HCT116 (cell line): ENCODE measurements around the gene MSL1. TPM values are rescaled to one million over a fixed set of nuclear protein-coding genes. Genes with fewer than 3 reads are reported as not detected.
A peak's percentile ranks its signal among the peaks of the same experiment; 100 is the strongest.

ENCODE experiments used
- ATAC-seq: fragments of 200-7000 bp; cut with Tn5 transposase; 2 replicates; pipeline ENCODE4 v1.9.1; 2020; ENCODE audit warnings: mild to moderate bottlenecking, moderate library complexity
- BruUV-seq: library from RNA; stranded (reverse); fragments of 400-500 nt; replicated peaks from 2 replicates; lab custom pipeline; 2021; lab: Mats Ljungman, UMichigan
- CTCF ChIA-PET: fragments of 300-600 bp; sonication (Branson Sonifier 250); formaldehyde crosslinking; loops from one replicate; lab custom pipeline; 2021; ENCODE audit warnings: antibody characterized with exemption; lab: Charles Lee
- POLR2A ChIA-PET: fragments of 300-600, 350-600 bp; sonication (Branson Sonifier 250); formaldehyde crosslinking; loops from one replicate; lab custom pipeline; 2021; ENCODE audit warnings: antibody characterized with exemption; lab: Charles Lee
- RAD21 ChIA-PET, 2 experiments: fragments of 300-600 bp; sonication (Branson Sonifier 250); formaldehyde crosslinking; loops; one replicate each; lab custom pipeline; 2023; ENCODE audit warnings: low total read pairs in 2 of 2; ENCODE audit not compliant: uncharacterized antibody in 2 of 2, unreplicated experiment in 2 of 2, low non-redundant PET in 1 of 2; lab: Charles Lee
- DNase-seq: peaks from one replicate; pipeline ENCODE4 v3.0.0-alpha.2; 2010; ENCODE audit warnings: low read depth, low spot score
- H2AFZ ChIP-seq: fragments of 200-600 bp; shearing (Covaris generic), sonication (generic); 2 replicates; pipeline ENCODE4 v1.6.1; 2017; ENCODE audit warnings: low read depth, mixed run types, mixed read lengths, antibody characterized with exemption, low read length; ENCODE audit not compliant: poor library complexity, severe bottlenecking
- H3K27ac ChIP-seq: 2 replicates; pipeline ENCODE4 v1.5.1; 2012; ENCODE audit warnings: low read depth, low read length
- H3K27me3 ChIP-seq: fragments of 200-600 bp; sonication (generic); 2 replicates; pipeline ENCODE4 v1.6.1; 2016; ENCODE audit warnings: mixed run types, low read length, mixed read lengths; ENCODE audit not compliant: insufficient read depth
- H3K36me3 ChIP-seq, 2 experiments: fragments of 200-500 bp in 1 of 2; fragments of 200-600 bp in 1 of 2; sonication (Bioruptor generic) in 1 of 2; sonication (generic) in 1 of 2; 2 replicates each; pipeline versions ENCODE4 v1.5.1 to v1.6.1; 2014 to 2016; ENCODE audit warnings: low read length in 2 of 2, inconsistent platforms in 1 of 2, mixed read lengths in 1 of 2, mixed run types in 1 of 2; ENCODE audit not compliant: insufficient read depth in 2 of 2, control insufficient read depth in 1 of 2
- H3K4me1 ChIP-seq, 2 experiments: fragments of 200-600 bp in 1 of 2; sonication (generic) in 1 of 2; 2 replicates each; pipeline versions ENCODE4 v1.5.1 to v1.6.1; 2012 to 2017; ENCODE audit warnings: low read length in 2 of 2, inconsistent platforms in 1 of 2, mild to moderate bottlenecking in 1 of 2, mixed read lengths in 1 of 2, mixed run types in 1 of 2, moderate library complexity in 1 of 2; ENCODE audit not compliant: insufficient read depth in 2 of 2, control insufficient read depth in 1 of 2
- H3K4me2 ChIP-seq: fragments of 200-600 bp; sonication (generic); 2 replicates; pipeline ENCODE4 v1.6.1; 2017; ENCODE audit warnings: mixed run types, low read length, mixed read lengths
- H3K4me3 ChIP-seq, 2 experiments: fragments of 200-600 bp in 1 of 2; sonication (generic) in 1 of 2; replicated peaks in 1 of 2; 2 replicates each; pipeline ENCODE4 v1.5.1; 2011 to 2016; ENCODE audit warnings: low read length in 2 of 2, control low read depth in 1 of 2, low read depth in 1 of 2, mild to moderate bottlenecking in 1 of 2, mixed read lengths in 1 of 2, mixed run types in 1 of 2
- H3K79me2 ChIP-seq: fragments of 200-600 bp; sonication (generic); 2 replicates; pipeline ENCODE4 v1.6.1; 2017; ENCODE audit warnings: mild to moderate bottlenecking, mixed run types, low read length, moderate library complexity, mixed read lengths; ENCODE audit not compliant: insufficient read depth
- H3K9ac ChIP-seq: fragments of 200-600 bp; sonication (generic); 2 replicates; pipeline ENCODE4 v1.6.1; 2016; ENCODE audit warnings: low read length, mixed read lengths
- H3K9me2 ChIP-seq: fragments of 200-600 bp; sonication (generic), shearing (Covaris generic); 2 replicates; pipeline ENCODE4 v1.6.1; 2017; ENCODE audit warnings: mixed run types, mild to moderate bottlenecking, moderate library complexity; ENCODE audit not compliant: insufficient read depth
- H3K9me3 ChIP-seq, 2 experiments: fragments of 200-500 bp in 1 of 2; fragments of 200-600 bp in 1 of 2; sonication (Bioruptor generic) in 1 of 2; sonication (generic) in 1 of 2; 2 replicates each; pipeline ENCODE4 v1.6.1; 2014 to 2017; ENCODE audit warnings: low read length in 2 of 2, mixed read lengths in 2 of 2, inconsistent platforms in 1 of 2, low read depth in 1 of 2, mild to moderate bottlenecking in 1 of 2, mixed run types in 1 of 2, moderate library complexity in 1 of 2; ENCODE audit not compliant: control insufficient read depth in 1 of 2, insufficient read depth in 1 of 2
- H4K20me1 ChIP-seq: fragments of 200-600 bp; sonication (generic), shearing (Covaris generic); 2 replicates; pipeline ENCODE4 v1.6.1; 2017; ENCODE audit warnings: mixed run types, mild to moderate bottlenecking, moderate library complexity; ENCODE audit not compliant: insufficient read depth
- CBX3 ChIP-seq: IDR thresholded peaks from 2 replicates; pipeline ENCODE4 v1.6.1; 2012; ENCODE audit warnings: low read depth
- EGR1 ChIP-seq: IDR thresholded peaks from 2 replicates; pipeline ENCODE4 v1.6.1; 2012; ENCODE audit warnings: low read depth
- JUND ChIP-seq: IDR thresholded peaks from 2 replicates; pipeline ENCODE4 v1.6.1; 2012
- RAD21 ChIP-seq: IDR thresholded peaks from 2 replicates; pipeline ENCODE4 v1.6.1; 2012; ENCODE audit warnings: low read depth, mild to moderate bottlenecking
- SP1 ChIP-seq: IDR thresholded peaks from 2 replicates; pipeline ENCODE4 v1.6.1; 2012; ENCODE audit warnings: low read depth
- TCF7L2 ChIP-seq: IDR thresholded peaks from 2 replicates; pipeline ENCODE4 v1.7.0; 2011; ENCODE audit warnings: borderline replicate concordance, inconsistent platforms; ENCODE audit not compliant: insufficient read depth, insufficient read length; ENCODE audit errors: extremely low read depth
- intact Hi-C: fragments of 100-400 bp; cut with micrococcal nuclease; formaldehyde crosslinking; loops from 2 replicates; pipeline ENCODE4 v1.10.0; 2022
- total RNA-seq: library from RNA; stranded (reverse); gene quantifications from one replicate; pipeline ENCODE4 v1.2.1, GENCODE V29; 2021; ENCODE audit not compliant: unreplicated experiment
- TF ChIP-seq, protein P1 (sequence below): IDR thresholded peaks from 2 replicates; pipeline ENCODE4 v1.6.1; 2012; ENCODE audit warnings: low read depth
- TF ChIP-seq, protein P2 (sequence below): IDR thresholded peaks from 2 replicates; pipeline ENCODE4 v1.6.1; 2011; ENCODE audit warnings: mild to moderate bottlenecking, low read length, moderate library complexity; ENCODE audit not compliant: insufficient replicate concordance; ENCODE audit errors: extremely low read depth

The MSL1 gene
- total RNA-seq, 1 experiment from 2014 or later = 67.2 TPM

DNA sequence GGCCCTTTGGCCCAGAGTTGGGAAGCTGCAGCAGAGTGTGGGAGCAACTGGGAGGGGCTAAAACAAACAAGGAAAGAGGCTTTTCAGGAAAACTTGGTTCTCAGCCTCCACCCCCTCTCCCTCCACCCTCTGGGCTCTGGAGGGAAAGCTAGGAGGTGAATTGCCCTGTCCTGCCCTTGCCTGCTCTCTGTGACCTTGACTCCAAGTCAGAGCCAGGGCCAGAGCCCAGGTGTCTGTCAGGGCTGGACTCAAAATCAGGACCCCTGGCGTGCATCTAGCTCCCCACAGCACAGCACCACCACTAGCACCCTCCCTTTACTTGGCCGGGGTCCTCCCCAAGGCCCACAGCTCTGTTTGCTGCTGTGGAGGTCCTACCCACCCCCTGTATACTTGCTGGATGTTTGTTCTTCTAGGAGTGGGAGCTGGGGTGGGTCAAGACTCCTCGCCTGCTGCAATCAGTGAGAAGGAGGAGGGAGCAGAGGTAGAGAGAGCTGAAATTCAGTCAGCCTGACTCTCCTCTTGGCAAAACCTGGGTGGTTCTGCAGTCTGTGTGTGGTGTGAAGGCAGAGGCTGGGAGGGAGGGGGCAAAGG is 18.6 kb upstream of the MSL1 start:
- H3K27ac ChIP-seq = no peak overlapping the region; the same call in 1 of the 2 replicates
- DNase-seq = no peak
- ChIA-PET CTCF (interaction anchor here (1.1 to 1.8 kb wide), 2 partner anchors 9 to 76 kb away, joined by 3 to 16 read pairs; no protein-coding TSS in a partner anchor), RAD21 (interaction anchor here (0.7 to 1.2 kb wide), 2 partner anchors 10 to 90 kb away, joined by 3 to 4 read pairs; no protein-coding TSS in a partner anchor), POLR2A (interaction anchor here (0.7 to 7.6 kb wide), 3 partner anchors 7 to 37 kb away, joined by 3 to 160 read pairs (median 3); partner anchors contain the start of gene CASC3)
- H3K4me1 ChIP-seq = peaks cover 41 to 85% of the 10 kb centered on the region in 2 experiments
- H3K9me3 ChIP-seq = no peaks in the 10 kb centered on the region
- H2AFZ ChIP-seq = no peak overlapping the region
- no peak overlapping the region for H3K4me3 ChIP-seq
- peaks cover 18% of the 10 kb centered on the region for H3K79me2 ChIP-seq
- TF ChIP-seq RAD21 (no peak), JUND (no peak), SP1 (no peak), TCF7L2 (no peak), EGR1 (no peak), CBX3 (no peak)
- TF ChIP-seq, protein P1, sequence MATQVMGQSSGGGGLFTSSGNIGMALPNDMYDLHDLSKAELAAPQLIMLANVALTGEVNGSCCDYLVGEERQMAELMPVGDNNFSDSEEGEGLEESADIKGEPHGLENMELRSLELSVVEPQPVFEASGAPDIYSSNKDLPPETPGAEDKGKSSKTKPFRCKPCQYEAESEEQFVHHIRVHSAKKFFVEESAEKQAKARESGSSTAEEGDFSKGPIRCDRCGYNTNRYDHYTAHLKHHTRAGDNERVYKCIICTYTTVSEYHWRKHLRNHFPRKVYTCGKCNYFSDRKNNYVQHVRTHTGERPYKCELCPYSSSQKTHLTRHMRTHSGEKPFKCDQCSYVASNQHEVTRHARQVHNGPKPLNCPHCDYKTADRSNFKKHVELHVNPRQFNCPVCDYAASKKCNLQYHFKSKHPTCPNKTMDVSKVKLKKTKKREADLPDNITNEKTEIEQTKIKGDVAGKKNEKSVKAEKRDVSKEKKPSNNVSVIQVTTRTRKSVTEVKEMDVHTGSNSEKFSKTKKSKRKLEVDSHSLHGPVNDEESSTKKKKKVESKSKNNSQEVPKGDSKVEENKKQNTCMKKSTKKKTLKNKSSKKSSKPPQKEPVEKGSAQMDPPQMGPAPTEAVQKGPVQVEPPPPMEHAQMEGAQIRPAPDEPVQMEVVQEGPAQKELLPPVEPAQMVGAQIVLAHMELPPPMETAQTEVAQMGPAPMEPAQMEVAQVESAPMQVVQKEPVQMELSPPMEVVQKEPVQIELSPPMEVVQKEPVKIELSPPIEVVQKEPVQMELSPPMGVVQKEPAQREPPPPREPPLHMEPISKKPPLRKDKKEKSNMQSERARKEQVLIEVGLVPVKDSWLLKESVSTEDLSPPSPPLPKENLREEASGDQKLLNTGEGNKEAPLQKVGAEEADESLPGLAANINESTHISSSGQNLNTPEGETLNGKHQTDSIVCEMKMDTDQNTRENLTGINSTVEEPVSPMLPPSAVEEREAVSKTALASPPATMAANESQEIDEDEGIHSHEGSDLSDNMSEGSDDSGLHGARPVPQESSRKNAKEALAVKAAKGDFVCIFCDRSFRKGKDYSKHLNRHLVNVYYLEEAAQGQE = no peak
- TF ChIP-seq, protein P2, sequence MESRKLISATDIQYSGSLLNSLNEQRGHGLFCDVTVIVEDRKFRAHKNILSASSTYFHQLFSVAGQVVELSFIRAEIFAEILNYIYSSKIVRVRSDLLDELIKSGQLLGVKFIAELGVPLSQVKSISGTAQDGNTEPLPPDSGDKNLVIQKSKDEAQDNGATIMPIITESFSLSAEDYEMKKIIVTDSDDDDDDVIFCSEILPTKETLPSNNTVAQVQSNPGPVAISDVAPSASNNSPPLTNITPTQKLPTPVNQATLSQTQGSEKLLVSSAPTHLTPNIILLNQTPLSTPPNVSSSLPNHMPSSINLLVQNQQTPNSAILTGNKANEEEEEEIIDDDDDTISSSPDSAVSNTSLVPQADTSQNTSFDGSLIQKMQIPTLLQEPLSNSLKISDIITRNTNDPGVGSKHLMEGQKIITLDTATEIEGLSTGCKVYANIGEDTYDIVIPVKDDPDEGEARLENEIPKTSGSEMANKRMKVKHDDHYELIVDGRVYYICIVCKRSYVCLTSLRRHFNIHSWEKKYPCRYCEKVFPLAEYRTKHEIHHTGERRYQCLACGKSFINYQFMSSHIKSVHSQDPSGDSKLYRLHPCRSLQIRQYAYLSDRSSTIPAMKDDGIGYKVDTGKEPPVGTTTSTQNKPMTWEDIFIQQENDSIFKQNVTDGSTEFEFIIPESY = no peak
- H3K4me2 ChIP-seq = peak overlapping the region; percentile 45
- intact Hi-C loops = no loop called here
- ATAC-seq = no peak
- no peaks in the 10 kb centered on the region for H3K9me2 ChIP-seq
- no TSS peak for BruUV-seq
- peak overlapping the region; percentile 36 for H3K9ac ChIP-seq
- no peaks in the 10 kb centered on the region for H4K20me1 ChIP-seq
- no peaks in the 10 kb centered on the region for H3K27me3 ChIP-seq
- peaks cover 0 to 1% of the 10 kb centered on the region in 2 experiments; a peak in 1 of 4 replicates for H3K36me3 ChIP-seq
